WTC11 (cell line): ENCODE results near the gene ALDH5A1.

Experiments
- ATF2 ChIP-seq: sonication (generic); formaldehyde crosslinking; IDR thresholded peaks from 2 replicates; pipeline ENCODE4 v1.8.1; 2022; ENCODE audit warnings: low read depth, missing genetic modification reagents, borderline replicate concordance
- CBFB ChIP-seq: sonication (generic); formaldehyde crosslinking; IDR thresholded peaks from 2 replicates; pipeline ENCODE4 v1.8.1; 2022; ENCODE audit warnings: mild to moderate bottlenecking, low read depth, missing genetic modification reagents
- CTCF ChIP-seq: fragments of 200-600 bp; IDR thresholded peaks from 2 replicates; pipeline ENCODE4 v1.8.0; 2022; ENCODE audit warnings: antibody characterized with exemption

GRCh38 chr6:24535210-24535609 lies 40.4 kb downstream of the ALDH5A1 start:
- no peak for TF ChIP-seq CTCF
- TF ChIP-seq ATF2 (CRISPR knock-in tag), result no peak
- TF ChIP-seq CBFB (CRISPR knock-in tag), result no peak
